Inferior parietal cortex (tissue), 1 donor: ENCODE measurements around the gene GAREM1.
"Not testable (repeated sequence)": the region's sequence is repeated elsewhere in the genome, so short reads cannot be mapped to it uniquely, and the experiment has no call there.

Source experiments
- DNase-seq: peaks from one replicate; pipeline ENCODE4 v3.0.0-alpha.2; 2016; ENCODE audit errors: extremely low spot score

The GAREM1 gene

GRCh38 chr18:32291623-32292022 is 179.1 kb downstream of the GAREM1 start:
- DNase-seq = not testable (repeated sequence)

- no peak for DNase-seq
These were observed 179.9 kb downstream of the GAREM1 start for GRCh38 chr18:32290810-32291209.

GRCh38 chr18:32289483-32290075 is 181.1 kb downstream of the GAREM1 start:
- peak; percentile 82 for DNase-seq

- DNase-seq = no peak
These were observed 182.8 kb downstream of the GAREM1 start for GRCh38 chr18:32287873-32288272.

GRCh38 chr18:32287249-32287648 is 183.4 kb downstream of the GAREM1 start:
- no peak for DNase-seq

- no peak for DNase-seq
These were observed 183.9 kb downstream of the GAREM1 start for GRCh38 chr18:32286749-32287148.

- DNase-seq = no peak
These were observed 186.4 kb downstream of the GAREM1 start for GRCh38 chr18:32284284-32284683.

GRCh38 chr18:32280911-32281310 is 189.8 kb downstream of the GAREM1 start:
- DNase-seq = no peak

GRCh38 chr18:32280188-32280783 is 190.4 kb downstream of the GAREM1 start:
- no peak for DNase-seq

- DNase-seq = no peak
These were observed 192.4 kb downstream of the GAREM1 start for GRCh38 chr18:32278177-32278799.

GRCh38 chr18:32277549-32277948 is 193.1 kb downstream of the GAREM1 start:
- DNase-seq = no peak

GRCh38 chr18:32276906-32277305 is 193.8 kb downstream of the GAREM1 start:
- DNase-seq = no peak

- no peak for DNase-seq
These were observed 194.4 kb downstream of the GAREM1 start for GRCh38 chr18:32276256-32276655.

- DNase-seq = no peak
These were observed 195.5 kb downstream of the GAREM1 start for GRCh38 chr18:32275221-32275620.

- no peak for DNase-seq
These were observed 196.4 kb downstream of the GAREM1 start for GRCh38 chr18:32274307-32274706.

- DNase-seq = peak; percentile 59
These were observed 198.9 kb downstream of the GAREM1 start for GRCh38 chr18:32271672-32272208.

- no peak for DNase-seq
These were observed 200.3 kb downstream of the GAREM1 start for GRCh38 chr18:32270341-32270740.

GRCh38 chr18:32267463-32267862 is 203.2 kb downstream of the GAREM1 start:
- no peak for DNase-seq

- no peak for DNase-seq
These were observed 206.3 kb downstream of the GAREM1 start for GRCh38 chr18:32264401-32264800.

- DNase-seq = no peak
These were observed 208.6 kb downstream of the GAREM1 start for GRCh38 chr18:32262092-32262491.

GRCh38 chr18:32261003-32261402 is 209.7 kb downstream of the GAREM1 start:
- no peak for DNase-seq

- no peak for DNase-seq
These were observed 211.1 kb downstream of the GAREM1 start for GRCh38 chr18:32259553-32259952.

GRCh38 chr18:32258558-32259204 is 212.0 kb downstream of the GAREM1 start:
- DNase-seq = no peak
